GM12878 (cell line): ENCODE results near the gene GJB6. TPM values are rescaled to one million over a fixed set of nuclear protein-coding genes. Genes with fewer than 3 reads are reported as not detected.

Experiments used
- ATAC-seq: fragments of 200-7000 bp; cut with Tn5 transposase; 3 replicates; pipeline ENCODE4 v1.9.1; 2020; ENCODE audit warnings: mild to moderate bottlenecking, moderate library complexity
- BruUV-seq: library from RNA; stranded (reverse); fragments of 400-500 nt; replicated peaks from 2 replicates; lab custom pipeline; 2021; lab: Mats Ljungman, UMichigan
- CTCF ChIA-PET: fragments of 300-600 bp; sonication (Branson Sonifier 250); formaldehyde crosslinking; extraction: SDS; loops from one replicate; lab custom pipeline; 2021; ENCODE audit warnings: inconsistent platforms; lab: Yijun Ruan, JAX
- POLR2A ChIA-PET: fragments of 350-600 bp; formaldehyde crosslinking; extraction: SDS; loops from one replicate; lab custom pipeline; 2021; ENCODE audit warnings: inconsistent platforms; lab: Charles Lee
- RAD21 ChIA-PET: fragments of 300-600 bp; sonication (Branson Sonifier 250); formaldehyde crosslinking; loops from one replicate; lab custom pipeline; 2023; ENCODE audit warnings: antibody characterized with exemption; ENCODE audit not compliant: unreplicated experiment; lab: Charles Lee
- SMC1A ChIA-PET: fragments of 300-600 bp; sonication (Branson Sonifier 250); formaldehyde crosslinking; loops from one replicate; lab custom pipeline; 2023; ENCODE audit not compliant: unreplicated experiment, uncharacterized antibody; lab: Charles Lee
- DNase-seq: peaks from one replicate; pipeline ENCODE4 v3.0.0-alpha.2; 2011; ENCODE audit warnings: low read depth, low spot score
- FAIRE-seq: peaks from 3 replicates; lab custom pipeline; 2011; peaks lifted over from hg19 to GRCh38; lab: Jason Lieb, UNC
- H2AFZ ChIP-seq: 2 replicates; pipeline ENCODE4 v1.6.0; 2011; ENCODE audit warnings: low read depth, low read length, control low read depth; ENCODE audit not compliant: control insufficient read depth
- H3K27ac ChIP-seq: 2 replicates; pipeline ENCODE4 v1.5.1; 2011; ENCODE audit warnings: control low read depth; ENCODE audit not compliant: control insufficient read depth, insufficient read depth
- H3K27me3 ChIP-seq, 2 experiments: replicated peaks in 1 of 2; 2 replicates each; pipeline versions ENCODE4 v1.6.0 to v1.6.1; 2011; ENCODE audit warnings: low read length in 1 of 2; ENCODE audit not compliant: control insufficient read depth in 2 of 2, insufficient read depth in 2 of 2
- H3K36me3 ChIP-seq, 2 experiments: 2 replicates each; pipeline ENCODE4 v1.5.1; 2011; ENCODE audit warnings: low read length in 1 of 2; ENCODE audit not compliant: control insufficient read depth in 2 of 2, insufficient read depth in 2 of 2
- H3K4me1 ChIP-seq: 2 replicates; pipeline ENCODE4 v1.6.1; 2011; ENCODE audit warnings: mild to moderate bottlenecking, low read length, moderate library complexity, mixed read lengths; ENCODE audit not compliant: control insufficient read depth, insufficient read depth
- H3K4me2 ChIP-seq: 2 replicates; pipeline ENCODE4 v1.6.0; 2011; ENCODE audit warnings: control low read depth; ENCODE audit not compliant: control insufficient read depth, insufficient read depth
- H3K4me3 ChIP-seq: fragments of 200-600 bp; sonication (generic); 2 replicates; pipeline ENCODE4 v1.5.1; 2016
- H3K79me2 ChIP-seq: 2 replicates; pipeline ENCODE4 v1.6.0; 2011; ENCODE audit warnings: low read length; ENCODE audit not compliant: control insufficient read depth, insufficient read depth
- H3K9ac ChIP-seq: 2 replicates; pipeline ENCODE4 v1.8.0; 2011; ENCODE audit warnings: low read length, control low read depth, mixed read lengths; ENCODE audit not compliant: control insufficient read depth, insufficient read depth
- H3K9me3 ChIP-seq: replicated peaks from 3 replicates; pipeline ENCODE4 v1.5.1; 2011; ENCODE audit warnings: mild to moderate bottlenecking, low read length; ENCODE audit not compliant: control insufficient read depth, insufficient read depth
- H4K20me1 ChIP-seq: 2 replicates; pipeline ENCODE4 v1.6.0; 2011; ENCODE audit not compliant: control insufficient read depth, insufficient read depth
- FOXK2 ChIP-seq: fragments of 450-650 bp; IDR thresholded peaks from 2 replicates; pipeline ENCODE4 v1.6.1; 2017; ENCODE audit warnings: mild to moderate bottlenecking, moderate library complexity
- MYC ChIP-seq: IDR thresholded peaks from 2 replicates; pipeline ENCODE4 v1.6.1; 2011; ENCODE audit warnings: mild to moderate bottlenecking, low read length, moderate library complexity, inconsistent platforms; ENCODE audit not compliant: insufficient read depth, insufficient replicate concordance, insufficient read length, severe bottlenecking
- REST ChIP-seq: IDR thresholded peaks from 2 replicates; pipeline ENCODE4 v1.6.1; 2012; ENCODE audit warnings: mild to moderate bottlenecking, low read depth, low read length
- SPI1 ChIP-seq: IDR thresholded peaks from 2 replicates; pipeline ENCODE4 v1.6.1; 2011; ENCODE audit warnings: low read depth, mild to moderate bottlenecking, low read length, moderate library complexity, borderline replicate concordance; ENCODE audit not compliant: insufficient read depth
- SREBF1 ChIP-seq: IDR thresholded peaks from 2 replicates; pipeline ENCODE4 v1.6.1; 2012; ENCODE audit warnings: mild to moderate bottlenecking, low read length
- STAT1 ChIP-seq: fragments of 450-650 bp; conservative IDR thresholded peaks from 2 replicates; pipeline ENCODE4 v1.6.1; 2014; ENCODE audit warnings: antibody characterized with exemption, mild to moderate bottlenecking
- WGBS: methylation state at CpG from one replicate; pipeline ENCODE4 v1.1.6; 2016; ENCODE audit warnings: low lambda C conversion rate; ENCODE audit not compliant: insufficient replicate concordance, insufficient coverage; ENCODE audit errors: missing lambda C conversion rate; 5-methylcytosine and 5-hydroxymethylcytosine counted together
- in situ Hi-C: fragments of 300-500 bp; cut with MboI; formaldehyde crosslinking; loops from 9 replicates; pipeline ENCODE4 v1.14.3; 2018; ENCODE audit warnings: mixed read lengths
- intact Hi-C: fragments of 100-400 bp; cut with micrococcal nuclease; formaldehyde crosslinking; loops from one replicate; pipeline ENCODE4 v1.14.2; 2022; ENCODE audit not compliant: unreplicated experiment
- polyA plus RNA-seq, 11 experiments: library from polyadenylated mRNA; depleted of rRNA in 4 of 11; unstranded in 6 of 11; stranded (reverse) in 5 of 11; fragments of >200 nt; fragmentation: Nextera tagmentation in 4 of 11; fragmentation: Illumina TruSeq in 1 of 11; extraction: Ambion mirVana in 4 of 11; extraction: Trizol in 1 of 11; gene quantifications; 1 replicate in 1 of 11; 2 replicates in 10 of 11; pipeline versions ENCODE4 v1.2.1 to v1.2.3, GENCODE V29; 2011 to 2016; ENCODE audit warnings: inconsistent platforms in 2 of 11, missing spikeins in 2 of 11, low read depth in 1 of 11
- total RNA-seq, 4 experiments: library from RNA; depleted of rRNA in 3 of 4; stranded (reverse); fragments of >200 nt in 3 of 4; fragmentation: Illumina TruSeq in 1 of 4; extraction: Trizol in 1 of 4; gene quantifications; 2 replicates each; pipeline versions ENCODE4 v1.2.1 to v1.2.3, GENCODE V29; 2013 to 2021

The GJB6 gene
- total and polyA plus RNA-seq, 10 of the 15 experiments (the other 5 are each of a cell fraction or from before 2014, with no cell fraction given), result 0.03 TPM; not detected in 9

- Histone ChIP-seq H3K9ac (no peak overlapping the region), H3K79me2 (no peaks in the 10 kb centered on the region), H3K36me3 (no peaks in the 10 kb centered on the region), H4K20me1 (no peaks in the 10 kb centered on the region), H3K27me3 (no peaks in the 10 kb centered on the region), H2AFZ (no peak overlapping the region), H3K4me3 (no peak overlapping the region), H3K9me3 (no peaks in the 10 kb centered on the region), H3K4me1 (no peaks in the 10 kb centered on the region), H3K4me2 (no peak overlapping the region), H3K27ac (no peak overlapping the region)
- ChIA-PET POLR2A (no interaction called here), SMC1A (no interaction called here), RAD21 (no interaction called here), CTCF (no interaction called here)
- 42% methylated on average over 9 of the region's 9 CpGs for WGBS
- FAIRE-seq (no peak), DNase-seq (no peak), ATAC-seq (no peak)
- intact Hi-C loops, result no loop called here
- TF ChIP-seq FOXK2 (no peak), STAT1 (no peak), SREBF1 (no peak), SPI1 (no peak), MYC (no peak), REST (no peak)
- in situ Hi-C loops, result no loop called here
- no TSS peak for BruUV-seq
These were observed 38.2 kb upstream of the GJB6 start for GRCh38 chr13:20270163-20270865.
